Muscle of leg (tissue), 11 donors: ENCODE results near the gene PRR19. TPM values are rescaled to one million over a fixed set of nuclear protein-coding genes. Genes with fewer than 3 reads are reported as not detected.

Source experiments
- DNase-seq: peaks from one replicate; pipeline ENCODE4 v3.0.0; 2013
- H3K27ac ChIP-seq: one replicate; pipeline ENCODE4 v1.5.1; 2013; ENCODE audit warnings: mild to moderate bottlenecking, low read length, control low read depth
- H3K27me3 ChIP-seq: one replicate; pipeline ENCODE4 v1.6.1; 2013; ENCODE audit warnings: low read length; ENCODE audit not compliant: control insufficient read depth, insufficient read depth
- H3K36me3 ChIP-seq: one replicate; pipeline ENCODE4 v1.6.1; 2013; ENCODE audit warnings: low read length; ENCODE audit not compliant: control insufficient read depth, insufficient read depth
- H3K4me1 ChIP-seq: one replicate; pipeline ENCODE4 v1.6.1; 2013; ENCODE audit warnings: low read length; ENCODE audit not compliant: control insufficient read depth, insufficient read depth
- H3K4me3 ChIP-seq: one replicate; pipeline ENCODE4 v1.5.1; 2013; ENCODE audit warnings: low read length, control low read depth
- H3K9me3 ChIP-seq: replicated peaks from 2 replicates; pipeline ENCODE4 v1.6.1; 2013; ENCODE audit warnings: low read depth, low read length; ENCODE audit not compliant: control insufficient read depth
- WGBS: methylation state at CpG from one replicate; pipeline ENCODE4 v1.1.5; 2013; ENCODE audit warnings: missing lambda C conversion rate; ENCODE audit not compliant: insufficient coverage; 5-methylcytosine and 5-hydroxymethylcytosine counted together
- polyA plus RNA-seq, 8 donors: library from polyadenylated mRNA; unstranded; fragments of 120-200 nt; gene quantifications; one replicate each; pipeline versions ENCODE4 v1.2.1 to v1.2.3, GENCODE V29; 2013; ENCODE audit warnings: inconsistent platforms in 1 of 8, low replicate concordance in 1 of 8; ENCODE audit not compliant: insufficient read length in 8 of 8, insufficient read depth in 1 of 8
- total RNA-seq: library from RNA; stranded (reverse); fragments of 120-200 nt; gene quantifications from one replicate; pipeline ENCODE4 v1.2.4, GENCODE V29; 2013

PRR19 gene
- total and polyA plus RNA-seq, 9 donors: 0.27 to 1.4 (median 0.72) TPM

GRCh38 chr19:42315024-42315423 lies 13.1 kb downstream of the PRR19 start:
- H3K4me1 ChIP-seq: peaks cover 3% of the 10 kb centered on the region
- no peak for DNase-seq
- no peak overlapping the region for H3K27ac ChIP-seq
- WGBS: 70% methylated on average over 3 of the region's 5 CpGs
- H3K36me3 ChIP-seq: no peaks in the 10 kb centered on the region
- peaks cover 40% of the 10 kb centered on the region for H3K27me3 ChIP-seq
- no peak overlapping the region for H3K4me3 ChIP-seq
- H3K9me3 ChIP-seq: no peaks in the 10 kb centered on the region

DNA sequence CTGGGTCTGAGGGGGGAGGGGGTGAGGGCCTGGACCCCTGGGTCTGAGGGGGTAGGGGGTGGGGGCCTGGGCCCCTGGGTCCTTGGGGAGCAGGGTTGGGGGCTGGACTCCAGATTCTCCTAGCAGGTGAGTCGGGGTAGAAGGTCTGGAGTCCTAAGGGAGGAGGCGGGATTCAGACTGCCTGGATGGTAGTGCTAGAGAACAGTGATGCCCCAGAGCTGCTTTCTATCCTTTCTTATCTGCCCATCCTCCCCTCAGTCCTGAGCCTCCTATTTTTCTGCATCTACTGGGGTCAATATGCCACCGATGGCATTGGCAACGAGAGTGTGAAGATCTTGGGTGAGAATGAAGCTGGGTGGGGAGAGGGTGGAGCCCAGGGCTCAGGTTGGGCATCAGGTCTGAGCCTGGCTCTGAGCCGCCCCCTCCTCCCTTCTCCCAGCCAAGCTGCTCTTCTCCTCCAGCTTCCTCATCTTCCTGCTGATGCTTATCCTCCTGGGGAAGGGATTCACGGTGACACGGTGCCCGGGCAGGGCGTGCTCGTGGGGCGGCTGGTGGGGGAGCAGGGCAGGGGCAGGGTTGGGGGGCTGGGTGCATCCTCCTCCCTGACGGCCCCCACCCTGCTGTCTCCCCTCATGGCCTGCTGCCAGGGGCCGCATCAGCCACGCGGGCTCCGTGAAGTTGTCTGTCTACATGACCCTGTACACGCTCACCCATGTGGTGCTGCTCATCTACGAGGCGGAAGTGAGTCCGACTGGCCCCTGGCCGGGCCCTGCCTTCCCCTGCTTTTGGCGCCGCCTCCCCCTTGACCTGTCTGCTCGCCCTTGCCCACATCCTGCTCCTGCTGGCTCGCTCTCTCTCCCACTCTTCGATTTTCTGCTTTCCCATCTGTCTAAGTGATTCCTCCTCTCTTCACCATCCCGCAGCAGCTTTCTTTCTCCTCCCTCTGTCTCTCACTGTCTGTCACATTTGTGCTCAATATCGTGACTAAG lies 14.6 kb downstream of the PRR19 start:
- Histone ChIP-seq H3K27me3 (peaks cover 51% of the 10 kb centered on the region), H3K4me3 (no peak overlapping the region), H3K9me3 (no peaks in the 10 kb centered on the region), H3K36me3 (no peaks in the 10 kb centered on the region), H3K4me1 (peaks cover 3% of the 10 kb centered on the region), H3K27ac (no peak overlapping the region)
- no peak for DNase-seq
- WGBS: 26% methylated on average over 23 of the region's 28 CpGs

DNA sequence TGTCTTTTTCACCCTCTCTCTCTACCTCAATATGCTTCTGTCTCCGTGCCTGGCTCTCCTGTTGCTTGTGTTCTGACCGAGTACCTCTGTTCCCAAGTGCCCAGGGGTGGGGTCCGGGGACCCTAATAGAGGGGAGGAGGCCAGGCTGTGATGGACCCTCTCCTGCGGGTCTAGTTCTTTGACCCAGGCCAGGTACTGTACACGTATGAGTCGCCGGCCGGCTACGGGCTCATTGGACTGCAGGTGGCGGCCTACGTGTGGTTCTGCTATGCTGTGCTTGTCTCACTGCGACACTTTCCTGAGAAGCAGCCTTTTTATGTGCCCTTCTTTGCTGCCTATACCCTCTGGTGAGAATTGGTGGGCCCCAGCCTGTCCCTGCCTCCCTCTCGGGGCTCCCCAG lies 15.6 kb downstream of the PRR19 start:
- H3K27me3 ChIP-seq: peaks cover 53% of the 10 kb centered on the region
- WGBS: 74% methylated on average over 11 of the region's 13 CpGs
- H3K4me3 ChIP-seq: no peak overlapping the region
- peaks cover 3% of the 10 kb centered on the region for H3K4me1 ChIP-seq
- no peaks in the 10 kb centered on the region for H3K9me3 ChIP-seq
- H3K36me3 ChIP-seq: no peaks in the 10 kb centered on the region
- DNase-seq: no peak
- no peak overlapping the region for H3K27ac ChIP-seq

DNA sequence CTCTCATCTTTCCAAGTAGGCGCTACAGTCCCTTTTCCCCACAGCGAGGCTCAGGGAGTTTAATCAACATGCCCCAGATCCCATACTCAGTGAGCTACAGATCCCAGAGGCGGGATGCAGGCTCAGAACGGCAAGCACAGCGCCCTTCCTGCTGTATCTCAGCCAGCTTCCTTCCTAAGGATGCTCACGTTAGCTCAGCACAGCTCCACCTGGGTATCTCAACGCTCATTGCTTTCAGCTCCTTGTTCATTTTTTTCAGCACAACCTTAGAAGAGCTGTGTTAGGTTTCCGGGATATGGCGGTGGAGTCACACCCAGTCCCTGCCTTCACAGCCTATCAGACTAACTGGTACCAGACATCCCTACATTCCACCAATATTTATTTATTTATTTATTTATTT lies 20.4 kb downstream of the PRR19 start:
- no peaks in the 10 kb centered on the region for H3K9me3 ChIP-seq
- WGBS: 52% methylated on average over 6 of the region's 9 CpGs
- no peak overlapping the region for H3K4me3 ChIP-seq
- H3K27me3 ChIP-seq: peaks cover 49% of the 10 kb centered on the region
- H3K27ac ChIP-seq: no peak overlapping the region
- no peaks in the 10 kb centered on the region for H3K36me3 ChIP-seq
- DNase-seq: no peak
- H3K4me1 ChIP-seq: peaks cover 22% of the 10 kb centered on the region

DNA sequence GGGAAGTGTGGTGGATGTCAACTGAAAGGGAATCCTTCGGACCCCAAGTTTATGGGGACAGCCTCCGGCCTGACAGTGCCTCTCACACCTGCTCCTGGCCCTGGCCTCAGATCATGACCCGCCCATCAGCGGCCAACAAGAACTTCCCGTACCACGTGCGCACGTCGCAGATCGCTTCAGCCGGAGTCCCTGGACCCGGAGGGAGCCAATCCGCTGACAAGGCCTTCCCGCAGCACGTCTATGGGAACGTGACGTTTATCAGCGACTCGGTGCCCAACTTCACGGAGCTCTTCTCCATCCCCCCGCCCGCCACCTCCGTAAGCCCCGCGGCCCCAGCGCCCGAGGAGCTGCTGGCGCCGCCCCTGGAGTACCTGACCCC lies 21.5 kb downstream of the PRR19 start:
- no peak for DNase-seq
- peaks cover 49% of the 10 kb centered on the region for H3K27me3 ChIP-seq
- H3K4me1 ChIP-seq: peaks cover 23% of the 10 kb centered on the region
- H3K36me3 ChIP-seq: no peaks in the 10 kb centered on the region
- no peaks in the 10 kb centered on the region for H3K9me3 ChIP-seq
- H3K4me3 ChIP-seq: no peak overlapping the region
- 7% methylated on average over 27 of the region's 29 CpGs for WGBS
- no peak overlapping the region for H3K27ac ChIP-seq

DNA sequence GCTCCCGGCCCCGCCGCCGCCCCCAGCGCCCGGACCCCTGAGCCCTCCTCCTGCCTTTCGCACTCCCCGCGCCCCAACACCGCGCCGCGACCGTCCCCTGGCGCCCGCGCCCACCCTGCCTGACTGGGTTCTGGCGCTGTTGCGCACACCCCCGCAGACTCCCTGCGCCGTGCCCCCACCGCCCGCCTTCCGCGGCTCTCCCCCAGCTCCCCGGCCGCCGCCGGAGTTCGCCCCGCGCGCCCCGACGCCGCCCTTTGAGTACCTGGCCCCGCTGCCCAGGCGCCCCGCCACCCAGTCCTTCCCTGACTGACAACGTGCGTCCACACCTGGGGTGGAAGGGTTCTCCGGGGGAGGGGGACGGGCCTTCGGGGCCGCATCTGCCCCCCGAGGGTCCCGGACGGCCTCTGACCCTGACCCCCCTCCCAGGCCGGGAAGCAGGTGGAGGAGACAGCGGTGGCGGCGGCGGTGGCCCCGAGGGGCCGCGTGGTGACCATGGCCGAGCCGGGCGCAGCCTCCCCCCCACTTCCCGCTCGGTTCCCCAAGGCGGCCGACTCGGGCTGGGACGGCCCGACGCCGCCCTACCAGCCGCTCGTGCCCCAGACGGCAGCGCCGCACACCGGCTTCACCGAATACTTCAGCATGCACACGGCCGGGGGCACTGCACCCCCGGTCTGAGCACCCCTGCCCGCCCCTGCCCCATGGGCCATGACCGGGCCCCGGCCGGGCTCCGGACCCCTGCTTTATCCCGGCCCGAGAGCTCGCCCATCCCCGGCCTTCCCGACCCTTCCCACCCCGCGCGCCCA lies 22.1 kb downstream of the PRR19 start:
- Histone ChIP-seq H3K27ac (no peak overlapping the region), H3K9me3 (no peaks in the 10 kb centered on the region), H3K27me3 (peaks cover 49% of the 10 kb centered on the region), H3K4me1 (peaks cover 23% of the 10 kb centered on the region), H3K36me3 (no peaks in the 10 kb centered on the region), H3K4me3 (no peak overlapping the region)
- no peak for DNase-seq
- WGBS: 1% methylated on average over 81 of the region's 92 CpGs

DNA sequence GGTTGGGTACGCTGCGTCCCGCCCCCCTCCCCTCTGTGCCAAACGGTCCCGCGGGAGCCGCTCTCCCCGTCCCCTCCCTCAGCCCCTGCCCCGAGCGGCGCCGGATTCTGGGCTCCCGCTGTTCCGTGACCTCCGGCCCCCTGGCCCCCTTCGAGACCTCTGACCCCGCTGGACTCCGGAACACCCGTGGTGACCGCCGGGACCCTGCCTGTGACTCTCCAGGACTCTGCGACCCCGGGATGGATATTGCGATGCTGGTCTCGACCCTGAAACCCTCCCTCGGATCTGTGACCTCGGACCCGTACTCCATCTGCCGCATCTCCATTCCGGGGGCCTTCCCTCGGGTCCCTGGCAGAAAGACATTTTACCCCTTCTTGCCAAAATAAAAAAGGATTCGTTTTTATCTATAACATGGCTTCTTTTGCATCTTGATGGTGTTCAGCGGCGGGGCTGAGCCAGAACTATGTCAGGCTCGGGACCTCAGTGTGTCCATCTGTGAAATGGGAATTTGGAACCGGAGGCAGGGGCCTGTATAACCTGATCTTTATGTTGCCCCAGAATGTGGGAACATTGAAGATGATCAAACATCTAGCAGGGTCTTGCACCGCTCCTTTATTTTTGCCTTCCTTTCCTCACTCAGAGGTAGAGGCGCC lies 22.8 kb downstream of the PRR19 start:
- under 1% methylated on average over 27 of the region's 38 CpGs for WGBS
- Histone ChIP-seq H3K9me3 (no peaks in the 10 kb centered on the region), H3K27me3 (peaks cover 49% of the 10 kb centered on the region), H3K36me3 (no peaks in the 10 kb centered on the region), H3K4me3 (no peak overlapping the region), H3K4me1 (peaks cover 23% of the 10 kb centered on the region), H3K27ac (no peak overlapping the region)
- no peak for DNase-seq

GRCh38 chr19:42325308-42325895 lies 23.5 kb downstream of the PRR19 start, which contains the start of gene MEGF8:
MEGF8 (plus strand) TSS chr19:42325635; CDS start chr19:42326244, 609 bp downstream.
- WGBS: 0% methylated on average over 27 of the region's 45 CpGs
- Histone ChIP-seq H3K4me3 (peak within 1 kb of the TSS; percentile 98), H3K27me3 (peaks cover 43% of the 10 kb centered on the region), H3K9me3 (no peaks in the 10 kb centered on the region), H3K27ac (peak within 1 kb of the TSS; percentile 82), H3K4me1 (peaks cover 26% of the 10 kb centered on the region), H3K36me3 (no peaks in the 10 kb centered on the region)
- peak; percentile 100 for DNase-seq

DNA sequence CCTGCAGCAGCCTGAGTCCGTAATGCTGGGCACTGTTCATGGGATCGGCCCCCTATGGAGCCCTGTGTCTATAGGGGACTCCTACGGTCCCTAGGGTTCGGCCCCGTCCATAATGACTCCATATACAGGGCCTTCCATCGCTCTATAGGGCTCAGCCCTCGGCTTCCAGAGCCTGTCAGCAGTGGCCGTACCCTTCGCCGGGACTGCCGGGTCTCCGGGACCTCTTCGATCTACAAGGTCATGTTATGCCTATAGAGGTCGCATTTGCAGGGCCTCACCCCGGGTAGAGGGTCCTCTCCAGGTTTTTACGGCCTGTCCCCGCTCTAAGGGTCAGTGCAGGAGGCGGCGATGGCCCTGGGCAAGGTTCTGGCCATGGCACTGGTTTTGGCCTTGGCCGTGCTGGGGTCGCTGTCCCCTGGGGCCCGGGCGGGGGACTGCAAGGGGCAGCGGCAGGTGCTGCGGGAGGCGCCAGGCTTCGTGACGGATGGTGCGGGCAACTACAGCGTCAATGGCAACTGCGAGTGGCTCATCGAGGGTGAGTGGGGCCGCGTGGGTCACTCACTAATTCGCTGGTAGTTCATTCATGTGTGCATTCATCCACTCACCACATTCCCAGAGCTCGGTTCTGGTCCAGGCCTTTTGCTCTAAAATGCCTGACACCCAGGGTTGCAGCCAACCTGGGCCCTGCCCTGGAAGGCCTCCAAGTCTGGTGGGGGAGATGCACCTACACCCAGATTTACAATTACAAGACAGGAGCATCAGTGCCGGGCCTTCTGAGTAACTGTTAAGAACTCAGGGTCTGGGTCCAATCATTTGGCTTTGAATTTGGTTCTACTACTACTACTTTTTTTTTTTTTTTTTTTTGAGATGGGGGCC lies 24.2 kb downstream of the PRR19 start:
- H3K4me1 ChIP-seq: peaks cover 26% of the 10 kb centered on the region

More for the DNA sequence above, 24.2 kb downstream of the PRR19 start:
- Histone ChIP-seq H3K27me3 (peaks cover 38% of the 10 kb centered on the region), H3K36me3 (no peaks in the 10 kb centered on the region), H3K27ac (peak overlapping the region; percentile 82), H3K9me3 (no peaks in the 10 kb centered on the region), H3K4me3 (peak overlapping the region; percentile 98)
- WGBS: 3% methylated on average over 34 of the region's 37 CpGs
- peak; percentile 31 for DNase-seq
